Measurements from ENCODE around the gene PHACTR2. TPM values are rescaled to one million over a fixed set of nuclear protein-coding genes. Genes with fewer than 3 reads are reported as not detected.
"Not testable (repeated sequence)": the region's sequence is repeated elsewhere in the genome, so short reads cannot be mapped to it uniquely, and the experiment has no call there.

The PHACTR2 gene
- total RNA-seq, 1 experiment from 2014 or later = 39.8 TPM

DNA sequence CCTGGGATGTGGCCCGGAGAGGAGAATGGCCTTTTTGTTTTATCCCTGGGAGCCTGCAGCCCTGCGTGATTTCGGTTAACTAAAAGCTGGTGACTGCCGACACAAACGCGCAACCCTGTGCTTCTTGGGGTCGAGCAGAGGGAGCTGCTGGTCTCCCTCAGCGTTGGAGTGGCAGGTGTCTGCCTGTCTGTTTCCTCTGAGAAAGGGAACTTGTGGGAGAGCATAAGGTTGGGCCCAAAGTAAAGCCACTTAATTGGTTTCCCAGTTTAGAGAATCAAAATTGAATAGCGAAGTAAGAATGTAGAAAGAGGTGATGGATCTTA is 165.9 kb downstream of the PHACTR2 start:
- H3K4me3 ChIP-seq = peak overlapping the region; percentile 94
- no peak for DNase-seq
- H3K27ac ChIP-seq = peak overlapping the region; percentile 72
- POLR2A ChIA-PET (ENCODE audit: unreplicated experiment) = interaction anchor here (0.6 to 0.7 kb wide), 2 partner anchors 56 to 307 kb away, joined by 3 to 6 read pairs; no protein-coding TSS in a partner anchor
- H3K9me3 ChIP-seq (ENCODE audit: insufficient read depth, low read depth) = no peaks in the 10 kb centered on the region
- BruUV-seq (replicated peaks) = TSS peak; percentile 45
- H3K9me2 ChIP-seq (ENCODE audit: insufficient read depth) = no peaks in the 10 kb centered on the region
- intact Hi-C loops (cut with micrococcal nuclease; ENCODE audit: unreplicated experiment) = loop anchor here (1.0 to 5.0 kb wide), 6 partner anchors 99 to 374 kb away; partner anchors contain the start of gene PLAGL1
- no peaks in the 10 kb centered on the region for H3K27me3 ChIP-seq (ENCODE audit: insufficient read depth, low read depth)
- H3K36me3 ChIP-seq (ENCODE audit: low read depth) = peaks cover 32% of the 10 kb centered on the region
- CTCF ChIA-PET = interaction anchor here (1.8 kb wide), 1 partner anchor 96 kb away, joined by 4 read pairs; no protein-coding TSS in a partner anchor
- TF ChIP-seq, protein P1, sequence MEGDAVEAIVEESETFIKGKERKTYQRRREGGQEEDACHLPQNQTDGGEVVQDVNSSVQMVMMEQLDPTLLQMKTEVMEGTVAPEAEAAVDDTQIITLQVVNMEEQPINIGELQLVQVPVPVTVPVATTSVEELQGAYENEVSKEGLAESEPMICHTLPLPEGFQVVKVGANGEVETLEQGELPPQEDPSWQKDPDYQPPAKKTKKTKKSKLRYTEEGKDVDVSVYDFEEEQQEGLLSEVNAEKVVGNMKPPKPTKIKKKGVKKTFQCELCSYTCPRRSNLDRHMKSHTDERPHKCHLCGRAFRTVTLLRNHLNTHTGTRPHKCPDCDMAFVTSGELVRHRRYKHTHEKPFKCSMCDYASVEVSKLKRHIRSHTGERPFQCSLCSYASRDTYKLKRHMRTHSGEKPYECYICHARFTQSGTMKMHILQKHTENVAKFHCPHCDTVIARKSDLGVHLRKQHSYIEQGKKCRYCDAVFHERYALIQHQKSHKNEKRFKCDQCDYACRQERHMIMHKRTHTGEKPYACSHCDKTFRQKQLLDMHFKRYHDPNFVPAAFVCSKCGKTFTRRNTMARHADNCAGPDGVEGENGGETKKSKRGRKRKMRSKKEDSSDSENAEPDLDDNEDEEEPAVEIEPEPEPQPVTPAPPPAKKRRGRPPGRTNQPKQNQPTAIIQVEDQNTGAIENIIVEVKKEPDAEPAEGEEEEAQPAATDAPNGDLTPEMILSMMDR (conservative IDR thresholded peaks at IDR 0.05) = no peak
- no peak for TF ChIP-seq EZH2 (IDR thresholded peaks at IDR 0.05; ENCODE audit: low read depth)
- H3K79me2 ChIP-seq (ENCODE audit: low read depth) = peaks cover 29% of the 10 kb centered on the region
- peaks cover 17% of the 10 kb centered on the region; the same call in 1 of the 2 replicates for H3K4me1 ChIP-seq (replicated peaks; ENCODE audit: insufficient read depth)
- no peaks in the 10 kb centered on the region for H3F3A ChIP-seq (ENCODE audit: insufficient read depth, low read depth)
- peak overlapping the region; percentile 91 for H3K4me2 ChIP-seq
- H4K20me1 ChIP-seq (ENCODE audit: insufficient read depth) = no peaks in the 10 kb centered on the region
- peak overlapping the region; percentile 98 for H2AFZ ChIP-seq

DNA sequence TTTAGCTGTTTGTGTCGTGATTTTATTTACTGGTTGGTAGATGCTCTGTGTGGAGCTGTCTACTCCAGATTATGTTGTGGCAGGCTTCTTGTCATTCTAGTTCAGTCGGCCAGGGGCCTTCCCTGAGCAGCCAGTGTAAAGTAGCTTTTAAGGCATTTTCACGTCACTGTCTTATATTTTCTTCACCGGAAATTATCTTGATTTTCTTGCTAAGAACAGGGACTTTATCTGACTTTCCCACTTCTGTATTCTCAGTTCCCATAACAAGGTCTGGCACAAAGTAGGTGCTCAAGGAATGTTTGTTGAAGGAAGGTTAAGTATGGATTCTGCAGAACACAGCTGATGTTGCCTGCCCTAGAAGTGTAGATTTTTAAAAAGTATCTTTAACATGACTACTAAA is 166.2 kb downstream of the PHACTR2 start:
- H3K79me2 ChIP-seq (ENCODE audit: low read depth) = peaks cover 29% of the 10 kb centered on the region
- H3K4me1 ChIP-seq (replicated peaks; ENCODE audit: insufficient read depth) = peaks cover 17% of the 10 kb centered on the region; the same call in 1 of the 2 replicates
- H4K20me1 ChIP-seq (ENCODE audit: insufficient read depth) = no peaks in the 10 kb centered on the region
- H3K36me3 ChIP-seq (ENCODE audit: low read depth) = peaks cover 32% of the 10 kb centered on the region
- peak overlapping the region; percentile 94 for H3K4me3 ChIP-seq
- peak overlapping the region; percentile 91 for H3K4me2 ChIP-seq
- no peaks in the 10 kb centered on the region for H3K9me2 ChIP-seq (ENCODE audit: insufficient read depth)
- DNase-seq = no peak
- H3K9me3 ChIP-seq (ENCODE audit: insufficient read depth, low read depth) = no peaks in the 10 kb centered on the region
- ChIA-PET POLR2A (ENCODE audit: unreplicated experiment) (no interaction called here), CTCF (interaction anchor here (1.8 kb wide), 1 partner anchor 96 kb away, joined by 4 read pairs; no protein-coding TSS in a partner anchor)
- intact Hi-C loops (cut with micrococcal nuclease; ENCODE audit: unreplicated experiment) = loop anchor here (5.0 kb wide), 3 partner anchors 152 to 373 kb away; partner anchors contain the start of gene PLAGL1
- no TSS peak for BruUV-seq (replicated peaks)
- TF ChIP-seq EZH2 (IDR thresholded peaks at IDR 0.05; ENCODE audit: low read depth) = no peak
- TF ChIP-seq, protein P1 (conservative IDR thresholded peaks at IDR 0.05) = no peak
- H3K27me3 ChIP-seq (ENCODE audit: insufficient read depth, low read depth) = no peaks in the 10 kb centered on the region
- H3K27ac ChIP-seq = peak overlapping the region; percentile 72
- no peak overlapping the region; the same call in 1 of the 2 replicates for H2AFZ ChIP-seq
- no peaks in the 10 kb centered on the region for H3F3A ChIP-seq (ENCODE audit: insufficient read depth, low read depth)

DNA sequence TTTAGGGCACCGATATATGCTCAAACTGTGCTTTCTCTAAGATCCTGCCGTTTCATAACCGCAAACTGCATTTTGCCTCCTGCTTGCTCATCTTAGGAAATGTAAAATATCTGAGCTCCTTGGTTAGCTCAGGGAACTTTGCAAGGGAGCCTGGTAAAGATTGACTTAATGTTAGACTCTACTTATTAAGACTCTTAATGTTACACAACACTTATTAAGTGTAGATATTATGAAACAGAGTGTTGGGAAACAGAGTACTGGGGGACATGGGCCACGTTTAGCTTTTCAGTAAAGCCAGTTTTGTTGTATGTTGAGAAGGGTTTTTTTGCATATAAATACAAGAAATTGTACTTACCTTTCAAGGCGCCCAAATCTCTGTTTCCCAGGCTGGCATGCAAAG is 167.3 kb downstream of the PHACTR2 start:
- Histone ChIP-seq H3K9me2 (ENCODE audit: insufficient read depth) (no peaks in the 10 kb centered on the region), H4K20me1 (ENCODE audit: insufficient read depth) (0 out of 2 replicates have a peak, but pooled peaks cover 9% of the 10 kb centered on the region), H3K4me2 (no peak overlapping the region; the same call in 1 of the 2 replicates), H3F3A (ENCODE audit: insufficient read depth, low read depth) (no peaks in the 10 kb centered on the region), H3K27ac (no peak overlapping the region), H3K4me1 (replicated peaks; ENCODE audit: insufficient read depth) (peaks cover 17% of the 10 kb centered on the region; the same call in 1 of the 2 replicates), H2AFZ (no peak overlapping the region), H3K27me3 (ENCODE audit: insufficient read depth, low read depth) (no peaks in the 10 kb centered on the region), H3K79me2 (ENCODE audit: low read depth) (peaks cover 29% of the 10 kb centered on the region), H3K9me3 (ENCODE audit: insufficient read depth, low read depth) (no peaks in the 10 kb centered on the region), H3K4me3 (0 out of 2 replicates have a peak overlapping the region, but pooled peaks have one; percentile 94), H3K36me3 (ENCODE audit: low read depth) (peaks cover 40% of the 10 kb centered on the region)
- no peak for DNase-seq
- ChIA-PET POLR2A (ENCODE audit: unreplicated experiment) (no interaction called here), CTCF (no interaction called here)
- TF ChIP-seq, protein P1 (conservative IDR thresholded peaks at IDR 0.05) = no peak
- no peak for TF ChIP-seq EZH2 (IDR thresholded peaks at IDR 0.05; ENCODE audit: low read depth)
- intact Hi-C loops (cut with micrococcal nuclease; ENCODE audit: unreplicated experiment) = no loop called here
- BruUV-seq (replicated peaks) = no TSS peak

DNA sequence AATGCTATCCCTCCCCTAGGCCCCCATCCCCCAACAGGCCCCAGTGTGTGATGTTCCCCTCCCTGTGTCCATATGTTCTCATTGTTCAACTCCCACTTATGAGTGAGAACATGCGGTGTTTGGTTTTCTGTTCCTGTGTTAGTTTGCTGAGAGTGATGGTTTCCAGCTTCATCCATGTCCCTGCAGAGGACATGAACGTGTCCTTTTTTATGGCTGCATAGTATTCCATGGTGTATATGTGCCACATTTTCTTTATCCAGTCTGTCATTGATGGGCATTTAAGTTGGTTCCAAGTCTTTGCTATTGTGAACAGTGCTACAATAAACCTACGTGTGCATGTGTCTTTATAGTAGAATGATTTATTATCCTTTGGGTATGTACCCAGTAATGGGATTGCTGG is 173.9 kb downstream of the PHACTR2 start:
- H3K9me3 ChIP-seq (ENCODE audit: insufficient read depth, low read depth); BruUV-seq (replicated peaks); H3K9me2 ChIP-seq (ENCODE audit: insufficient read depth); CTCF ChIA-PET; intact Hi-C loops (cut with micrococcal nuclease; ENCODE audit: unreplicated experiment); DNase-seq; H2AFZ ChIP-seq; H3K27me3 ChIP-seq (ENCODE audit: insufficient read depth, low read depth); H3K4me2 ChIP-seq; H3F3A ChIP-seq (ENCODE audit: insufficient read depth, low read depth); POLR2A ChIA-PET (ENCODE audit: unreplicated experiment); H3K4me3 ChIP-seq; H3K4me1 ChIP-seq (replicated peaks; ENCODE audit: insufficient read depth); H3K27ac ChIP-seq: not testable (repeated sequence)
- peaks cover 14% of the 10 kb centered on the region for H3K79me2 ChIP-seq (ENCODE audit: low read depth)
- H3K36me3 ChIP-seq (ENCODE audit: low read depth) = peaks cover 54% of the 10 kb centered on the region
- H4K20me1 ChIP-seq (ENCODE audit: insufficient read depth) = 0 out of 2 replicates have a peak, but pooled peaks cover 12% of the 10 kb centered on the region

DNA sequence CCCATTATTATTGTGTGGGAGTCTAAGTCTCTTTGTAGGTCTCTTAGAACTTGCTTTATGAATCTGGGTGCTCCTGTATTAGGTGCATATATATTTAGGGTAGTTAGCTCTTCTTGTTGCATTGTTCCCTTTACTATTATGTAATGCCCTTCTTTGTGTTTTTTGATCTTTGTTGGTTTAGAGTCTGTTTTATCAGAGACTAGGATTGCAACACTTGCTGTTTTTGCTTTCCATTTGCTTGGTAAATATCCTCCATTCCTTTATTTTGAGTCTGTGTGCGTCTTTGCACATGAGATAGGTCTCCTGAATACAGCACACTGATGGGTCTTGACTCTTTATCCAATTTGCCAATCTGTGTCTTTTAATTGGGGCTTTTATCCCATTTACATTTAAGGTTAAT is 177.3 kb downstream of the PHACTR2 start:
- intact Hi-C loops (cut with micrococcal nuclease; ENCODE audit: unreplicated experiment); H2AFZ ChIP-seq; H3K9me3 ChIP-seq (ENCODE audit: insufficient read depth, low read depth); DNase-seq; H3F3A ChIP-seq (ENCODE audit: insufficient read depth, low read depth); POLR2A ChIA-PET (ENCODE audit: unreplicated experiment); H3K4me3 ChIP-seq; CTCF ChIA-PET; BruUV-seq (replicated peaks); H4K20me1 ChIP-seq (ENCODE audit: insufficient read depth); H3K4me2 ChIP-seq; H3K27ac ChIP-seq; H3K4me1 ChIP-seq (replicated peaks; ENCODE audit: insufficient read depth); H3K9me2 ChIP-seq (ENCODE audit: insufficient read depth); H3K27me3 ChIP-seq (ENCODE audit: insufficient read depth, low read depth): not testable (repeated sequence)
- Histone ChIP-seq H3K36me3 (ENCODE audit: low read depth) (peaks cover 66% of the 10 kb centered on the region), H3K79me2 (ENCODE audit: low read depth) (peaks cover 10% of the 10 kb centered on the region)
